GM11168 (cell line): Measurements from ENCODE around the gene CAPN8.

Source experiments
- in situ Hi-C: fragments of 300-500 bp; cut with MboI; formaldehyde crosslinking; loops from one replicate; pipeline ENCODE4 v1.12.0; 2022; ENCODE audit warnings: low sequenced_read_pairs; ENCODE audit not compliant: unreplicated experiment

CAPN8 gene

DNA sequence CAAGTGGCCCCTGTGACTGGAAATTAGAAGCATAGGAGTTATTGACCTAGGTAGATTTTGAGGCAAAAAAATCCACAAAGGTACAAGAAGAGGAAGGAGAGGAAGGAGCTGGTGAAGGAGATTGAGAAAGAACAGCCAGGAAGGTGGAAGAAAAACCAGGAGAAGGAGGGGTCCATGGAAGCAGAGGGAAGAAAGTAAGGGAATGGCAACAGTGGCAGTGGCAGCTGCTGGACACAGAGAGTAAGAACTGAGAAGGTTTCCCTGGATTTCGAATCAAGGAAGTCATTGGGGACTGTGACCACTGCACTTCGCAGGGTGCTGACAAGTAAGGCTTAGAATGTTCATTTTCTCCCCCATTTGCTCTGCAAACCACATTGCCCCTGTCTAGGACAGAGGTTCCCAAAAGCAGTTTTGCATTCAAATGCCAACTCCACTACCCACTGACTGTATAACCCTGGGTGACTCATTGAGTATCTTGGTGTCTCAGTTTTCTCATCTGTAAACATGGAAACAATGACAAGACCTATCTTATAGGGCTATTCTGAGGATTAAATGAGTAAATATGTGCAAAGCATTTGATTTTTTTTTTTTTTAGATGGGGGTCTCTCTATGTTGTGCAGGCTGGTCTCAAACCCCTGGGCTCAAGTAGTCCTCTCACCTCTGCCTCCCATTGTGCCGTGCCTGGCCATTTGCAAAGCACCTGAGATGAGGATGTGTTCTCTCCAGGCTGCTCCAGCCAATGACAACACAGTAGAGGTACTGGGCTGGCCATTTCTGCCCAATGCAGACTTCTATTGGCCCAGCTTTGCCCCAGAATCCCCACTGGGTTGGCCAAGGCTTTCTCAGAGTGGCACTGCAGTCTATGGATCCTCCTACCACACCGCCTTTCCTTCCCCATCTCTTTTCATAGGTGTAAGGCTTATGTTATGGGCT, 37.5 kb upstream of the CAPN8 start:
- in situ Hi-C loops = no loop called here

DNA sequence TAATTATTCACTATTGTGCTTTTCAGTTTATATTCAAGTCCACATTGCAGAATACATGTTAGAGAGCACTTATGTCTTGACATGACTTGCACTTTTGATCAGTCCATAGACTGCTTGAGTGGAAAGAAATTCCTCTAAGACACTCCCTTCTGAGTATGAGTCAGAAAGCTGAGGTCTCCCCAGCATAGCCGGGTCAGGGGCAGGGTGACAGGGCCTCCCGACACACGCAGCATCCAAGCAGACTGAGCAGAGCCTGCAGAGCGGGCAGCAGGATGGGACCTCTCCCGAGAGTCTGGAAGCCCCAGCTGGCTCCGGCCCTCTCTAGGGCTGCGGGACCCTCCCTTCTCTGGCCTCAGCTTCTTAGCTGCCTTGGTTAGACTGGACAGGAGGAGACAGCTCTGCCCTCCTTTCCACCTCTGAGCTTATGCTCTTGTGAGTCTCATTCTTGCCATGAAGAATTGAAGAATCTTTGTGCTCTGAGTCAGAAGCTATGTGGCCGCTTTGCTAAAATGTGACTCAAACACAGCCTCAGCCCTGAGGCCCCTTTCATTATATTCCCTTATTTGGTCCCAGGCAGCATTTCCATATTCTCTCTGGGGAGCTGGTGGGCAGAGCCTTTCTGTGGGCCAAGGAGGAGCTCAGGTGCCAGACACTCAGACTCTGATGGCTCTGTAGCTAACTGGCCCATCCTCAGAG, 35.6 kb upstream of the CAPN8 start:
- in situ Hi-C loops = no loop called here

GRCh38 chr1:223700388-223700918, 35.0 kb upstream of the CAPN8 start:
- in situ Hi-C loops = no loop called here

- in situ Hi-C loops = loop anchor here (5.0 to 10.0 kb wide), 2 partner anchors 56 to 141 kb away; no protein-coding TSS in a partner anchor
These were observed 30.4 kb upstream of the CAPN8 start for GRCh38 chr1:223695941-223696340.

GRCh38 chr1:223695014-223695548, 29.6 kb upstream of the CAPN8 start:
- in situ Hi-C loops = loop anchor here (5.0 to 10.0 kb wide), 2 partner anchors 57 to 140 kb away; no protein-coding TSS in a partner anchor

GRCh38 chr1:223691121-223691520, 25.6 kb upstream of the CAPN8 start:
- in situ Hi-C loops = loop anchor here (10.0 kb wide), 1 partner anchor 136 kb away; no protein-coding TSS in a partner anchor

- in situ Hi-C loops = no loop called here
These were observed 18.9 kb upstream of the CAPN8 start for GRCh38 chr1:223684488-223684792.

GRCh38 chr1:223683586-223684487, 18.3 kb upstream of the CAPN8 start:
- in situ Hi-C loops = no loop called here

DNA sequence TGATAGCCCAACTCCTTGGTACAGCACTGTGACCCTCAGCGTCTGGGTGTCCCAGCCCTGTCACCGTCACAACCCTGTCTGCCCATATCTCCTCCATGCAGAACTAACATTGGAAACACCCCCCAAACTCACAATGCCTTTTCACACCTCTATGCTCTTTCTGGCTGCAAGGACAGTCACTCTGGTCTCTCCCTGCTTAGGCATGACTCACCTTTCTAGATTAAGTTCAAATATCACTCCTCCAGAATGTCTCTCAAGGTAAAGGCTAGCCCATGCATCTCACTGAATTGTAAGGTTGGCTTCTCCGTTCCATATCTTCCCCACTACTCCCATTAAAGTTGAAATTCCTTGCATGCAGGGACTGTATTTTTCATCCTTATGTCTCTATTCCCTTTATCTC, 17.0 kb upstream of the CAPN8 start:
- in situ Hi-C loops = no loop called here

DNA sequence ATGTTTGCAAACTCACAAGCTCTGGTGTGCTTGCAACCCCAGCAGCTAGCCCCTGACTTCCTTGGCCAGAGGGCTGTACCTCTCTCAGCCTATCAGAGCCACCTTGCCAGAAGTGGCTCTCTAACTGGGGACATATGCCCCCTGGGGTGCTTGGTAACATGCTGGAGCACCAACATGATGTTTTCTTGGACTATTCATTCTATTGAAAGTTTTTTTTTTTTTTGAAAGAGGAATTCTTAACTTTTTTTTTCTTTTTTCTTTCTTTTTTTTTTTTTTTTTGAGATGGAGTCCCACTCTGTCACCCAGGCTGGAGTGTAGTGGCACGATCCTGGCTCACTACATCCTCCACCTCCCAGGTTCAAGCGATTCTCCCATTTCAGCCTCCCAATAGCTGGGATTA, 14.7 kb upstream of the CAPN8 start:
- in situ Hi-C loops = no loop called here

- in situ Hi-C loops = no loop called here
These were observed 13.3 kb upstream of the CAPN8 start for GRCh38 chr1:223678841-223679240.

GRCh38 chr1:223674119-223674890, 8.8 kb upstream of the CAPN8 start:
- in situ Hi-C loops = no loop called here

- in situ Hi-C loops = no loop called here
These were observed 5.1 kb upstream of the CAPN8 start for GRCh38 chr1:223670458-223671159.

- in situ Hi-C loops = loop anchor here (10.0 kb wide), 1 partner anchor 114 kb away; no protein-coding TSS in a partner anchor
These were observed 3.7 kb upstream of the CAPN8 start for GRCh38 chr1:223669003-223669795.

- in situ Hi-C loops = loop anchor here (10.0 kb wide), 1 partner anchor 113 kb away; no protein-coding TSS in a partner anchor
These were observed 2.1 kb upstream of the CAPN8 start for GRCh38 chr1:223667484-223668182.

DNA sequence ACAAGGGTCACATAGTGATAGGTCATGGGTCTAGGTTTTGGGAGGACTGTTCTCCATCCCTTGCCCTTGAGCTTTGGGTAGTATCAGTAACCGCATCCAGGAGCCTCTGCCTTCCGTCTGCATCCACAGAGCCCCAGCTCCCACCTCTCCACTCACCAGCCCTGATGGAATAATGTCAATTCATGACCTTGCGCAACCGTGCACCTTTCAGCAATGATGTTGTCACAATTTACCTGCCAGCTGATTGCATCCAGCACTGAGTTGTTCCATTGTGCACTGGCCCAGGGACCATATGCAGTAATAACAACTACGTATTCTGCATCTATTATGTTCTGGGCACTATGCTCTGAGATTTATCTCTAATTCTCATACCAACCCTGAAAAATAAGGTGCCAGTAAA, 1.4 kb downstream of the CAPN8 start:
- in situ Hi-C loops = loop anchor here (10.0 kb wide), 1 partner anchor 109 kb away; no protein-coding TSS in a partner anchor

DNA sequence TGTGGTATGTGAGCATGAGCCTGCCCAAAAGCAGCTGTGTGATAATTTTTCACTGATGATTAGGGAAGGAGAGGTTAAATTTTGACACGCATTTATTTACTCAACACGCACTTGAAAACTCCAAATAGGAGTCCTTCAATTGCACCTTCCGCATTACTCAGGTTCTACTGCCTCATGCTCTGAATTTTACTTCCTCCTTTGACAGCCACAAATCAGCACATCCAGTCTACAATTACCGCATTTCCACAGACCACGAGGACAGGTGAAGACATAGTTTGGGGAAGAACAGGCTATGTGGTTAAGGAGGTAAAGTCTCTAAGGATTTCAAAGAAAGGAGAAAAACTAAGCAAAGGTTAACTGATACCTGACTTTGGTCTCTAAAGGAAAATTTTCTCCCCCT, 2.6 kb downstream of the CAPN8 start:
- in situ Hi-C loops = loop anchor here (10.0 kb wide), 1 partner anchor 108 kb away; no protein-coding TSS in a partner anchor
